GM18526 (cell line): ENCODE measurements around the gene DRC7.

ENCODE experiments used
- POLR2A ChIP-seq: IDR thresholded peaks from 3 replicates; pipeline ENCODE4 v1.6.1; 2011; ENCODE audit not compliant: insufficient read length; ENCODE audit errors: extremely low read depth

DRC7 gene

DNA sequence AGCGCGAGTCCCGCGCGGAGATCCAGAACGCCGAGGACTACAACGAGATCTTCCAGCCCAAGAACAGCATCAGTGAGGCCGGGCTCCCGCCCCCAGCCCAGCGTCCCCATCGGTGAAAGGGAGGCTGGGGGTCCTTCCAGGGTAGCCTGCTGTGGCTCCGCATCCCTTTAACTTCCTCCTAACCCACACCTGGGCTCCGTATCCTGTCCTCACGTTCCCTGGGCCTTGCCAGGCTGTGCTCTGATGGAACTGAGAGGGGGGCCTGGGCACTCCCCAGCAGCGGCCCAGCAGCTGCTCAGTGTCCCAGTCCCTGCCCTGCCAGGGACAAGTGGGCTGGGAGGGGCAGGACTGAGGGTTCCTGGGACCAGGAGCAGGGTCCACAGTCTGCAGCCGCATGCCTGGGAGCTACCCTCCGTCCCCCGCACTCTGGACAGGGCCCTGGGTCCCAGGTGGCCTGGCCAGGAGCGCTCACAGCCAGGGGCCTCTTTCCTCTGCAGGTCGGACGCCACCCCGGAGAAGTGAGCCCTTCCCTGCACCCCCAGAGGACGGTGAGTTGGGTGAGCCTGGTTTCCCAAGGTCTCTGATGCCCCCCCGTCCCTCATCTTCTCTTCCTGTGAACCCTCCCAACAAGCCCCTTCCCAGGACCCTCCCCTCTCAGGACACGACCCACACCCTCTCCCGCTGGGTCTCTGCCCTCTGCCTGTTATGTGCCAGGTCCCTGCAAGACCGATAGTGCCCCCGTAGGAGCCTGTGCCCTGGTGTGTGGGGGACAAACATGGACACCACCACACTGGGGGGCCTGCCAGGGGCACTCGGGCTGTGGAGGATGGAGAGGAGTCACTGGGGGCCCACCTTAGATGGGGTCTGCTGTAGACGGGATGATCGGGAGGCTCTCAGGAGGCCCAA, 59.1 kb downstream of the DRC7 start:
- no peak for TF ChIP-seq POLR2A

DNA sequence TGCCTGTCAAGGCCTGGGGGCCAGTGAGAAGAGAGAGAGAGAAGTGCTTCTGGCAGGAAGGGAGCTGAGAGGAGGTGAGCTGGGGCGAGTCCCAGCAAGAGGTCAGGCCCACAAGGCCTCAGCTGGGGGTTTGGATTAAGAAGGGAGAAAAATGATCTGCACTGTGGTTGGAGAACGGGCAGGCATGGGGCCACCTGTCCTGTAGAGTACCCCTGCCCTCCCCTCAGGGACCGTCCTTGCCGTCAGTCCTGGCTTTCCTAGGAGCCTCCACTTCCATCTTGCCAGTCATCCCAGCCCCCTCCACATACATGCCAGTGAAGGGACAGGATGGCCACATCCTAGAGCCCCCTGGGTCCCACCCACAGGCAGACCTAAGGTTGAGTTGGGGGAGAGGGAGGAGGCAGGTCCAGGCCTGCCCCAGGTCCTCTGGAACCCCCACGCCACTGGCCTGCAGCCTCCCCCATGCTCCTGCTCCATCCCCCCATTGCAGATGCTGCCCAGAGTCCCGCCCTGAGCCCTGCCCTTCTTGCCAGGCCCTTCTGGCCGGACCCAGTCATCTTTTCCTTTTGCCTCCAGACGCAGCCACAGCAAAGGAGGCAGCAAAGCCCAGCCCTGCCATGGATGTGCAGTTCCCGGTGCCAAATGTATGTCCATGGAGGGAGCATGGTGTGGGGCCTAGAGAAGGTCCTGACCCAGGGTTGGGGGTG, 59.9 kb downstream of the DRC7 start:
- no peak for TF ChIP-seq POLR2A

DNA sequence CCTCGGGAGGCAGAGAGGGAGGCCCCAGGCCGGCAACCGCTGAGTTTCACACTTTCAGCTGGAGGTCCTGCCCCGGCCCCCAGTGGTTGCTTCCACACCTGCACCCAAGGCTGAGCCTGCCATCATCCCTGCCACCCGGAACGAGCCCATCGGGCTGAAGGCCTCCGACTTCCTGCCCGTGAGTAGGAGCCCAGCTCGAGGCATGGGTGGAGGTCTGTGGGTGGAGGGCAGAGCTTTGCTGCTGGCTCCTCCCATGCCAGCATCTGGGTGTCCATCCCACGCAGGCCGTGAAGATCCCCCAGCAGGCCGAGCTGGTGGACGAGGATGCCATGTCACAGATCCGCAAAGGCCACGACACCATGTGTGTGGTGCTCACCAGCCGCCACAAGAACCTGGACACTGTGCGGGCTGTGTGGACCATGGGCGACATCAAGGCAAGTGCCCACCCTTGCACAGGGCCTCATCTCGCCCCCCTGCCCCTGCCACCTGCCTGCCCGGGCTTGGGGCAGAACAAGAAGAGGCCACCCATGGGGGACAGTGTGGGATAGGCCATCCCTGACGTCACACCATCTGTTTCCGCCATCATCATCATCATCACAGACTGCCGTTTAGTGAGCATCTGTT, 60.6 kb downstream of the DRC7 start:
- no peak for TF ChIP-seq POLR2A

DNA sequence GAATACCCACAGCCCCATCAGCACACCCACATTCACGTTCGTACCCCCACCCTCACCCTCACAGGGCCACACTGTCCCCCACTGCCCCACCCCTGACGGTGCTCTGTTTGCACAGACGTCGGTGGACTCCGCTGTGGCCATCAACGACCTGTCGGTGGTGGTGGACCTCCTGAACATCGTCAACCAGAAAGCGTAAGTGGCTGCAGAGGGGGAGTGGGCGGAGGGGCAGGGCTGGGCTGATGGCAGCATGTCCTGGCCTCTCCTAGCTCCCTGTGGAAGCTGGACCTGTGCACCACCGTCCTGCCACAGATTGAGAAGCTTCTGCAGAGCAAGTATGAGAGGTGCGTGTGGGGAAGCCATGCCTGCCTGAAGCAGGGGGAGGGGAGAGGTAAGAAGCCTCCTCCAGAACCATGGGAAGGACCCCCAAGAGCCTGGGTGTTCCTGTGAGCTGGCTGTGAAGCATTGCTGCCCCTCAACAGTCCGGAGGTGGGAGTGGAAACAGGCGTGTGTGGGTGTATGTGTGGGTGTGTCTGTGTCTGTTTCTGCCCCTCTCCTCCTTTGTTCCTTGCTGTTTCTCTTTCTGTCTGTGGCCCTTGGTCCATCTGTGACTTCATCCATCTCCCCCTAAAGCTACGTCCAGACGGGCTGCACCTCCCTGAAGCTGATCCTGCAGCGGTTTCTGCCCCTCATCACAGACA, 61.3 kb downstream of the DRC7 start:
- no peak for TF ChIP-seq POLR2A

DNA sequence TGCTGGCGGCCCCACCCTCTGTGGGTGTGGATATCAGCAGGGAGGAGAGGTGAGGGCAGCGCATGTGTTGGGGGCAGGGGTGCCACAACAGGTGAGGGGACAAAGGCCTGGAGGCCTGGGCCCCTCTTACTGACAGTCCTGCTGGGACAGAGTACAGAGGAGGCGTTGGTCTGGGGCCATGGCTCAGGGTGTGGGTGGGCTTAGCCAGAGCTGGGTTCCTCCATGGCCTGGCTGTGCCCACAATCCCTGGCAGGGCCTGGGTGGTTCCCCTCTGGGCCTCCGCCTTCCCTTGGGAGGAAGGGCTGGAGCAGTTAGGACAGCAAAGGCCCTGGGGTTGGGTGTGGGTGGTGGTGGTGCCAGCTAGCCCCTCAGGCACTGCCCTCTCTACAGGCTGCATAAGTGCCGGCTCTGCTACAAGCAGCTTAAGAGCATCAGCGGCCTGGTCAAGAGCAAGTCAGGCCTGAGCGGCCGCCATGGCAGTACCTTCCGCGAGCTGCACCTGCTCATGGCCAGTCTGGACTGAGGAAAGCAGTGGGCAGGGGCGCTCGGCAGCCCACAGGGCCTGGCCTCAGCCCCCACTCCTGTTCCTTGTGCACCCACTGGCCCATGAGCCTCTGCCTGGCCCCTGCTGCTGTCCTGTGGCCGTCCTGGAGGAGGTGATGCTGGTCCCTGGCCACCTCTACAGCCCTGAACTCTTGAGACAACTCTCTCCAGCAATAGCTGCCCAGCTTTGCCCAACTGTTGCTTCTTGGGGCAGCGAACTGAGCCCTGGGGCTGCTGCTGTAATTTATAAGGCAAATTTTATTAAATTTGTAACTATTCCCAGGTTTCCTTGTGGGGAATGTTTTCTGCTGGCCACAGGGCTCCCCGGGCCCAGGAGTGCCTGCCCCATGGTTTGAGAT, 62.1 kb downstream of the DRC7 start:
- TF ChIP-seq POLR2A = no peak

DNA sequence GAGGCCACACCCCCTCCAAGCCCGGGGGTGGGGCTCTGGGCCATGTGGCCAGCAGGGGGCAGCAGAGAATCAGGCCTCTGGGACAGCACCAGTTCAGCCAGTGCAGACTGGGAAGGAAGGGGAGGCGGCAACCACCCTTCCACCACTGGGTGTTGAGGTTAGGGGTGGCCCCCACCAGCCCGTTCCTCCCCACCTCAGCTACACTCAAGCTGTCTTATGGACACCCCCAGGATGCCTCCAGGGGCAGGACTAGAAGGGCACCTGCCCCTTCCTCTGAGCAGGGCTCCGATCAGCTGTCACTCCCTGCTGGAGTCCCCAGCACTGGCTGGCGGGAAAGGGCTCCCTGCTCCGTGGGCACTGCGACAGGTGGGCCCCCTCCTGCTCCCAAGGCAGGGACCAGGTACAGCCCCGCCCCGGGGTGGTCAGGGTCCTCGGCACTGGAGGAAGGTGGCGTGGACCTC, 62.8 kb downstream of the DRC7 start:
- TF ChIP-seq POLR2A = no peak

DNA sequence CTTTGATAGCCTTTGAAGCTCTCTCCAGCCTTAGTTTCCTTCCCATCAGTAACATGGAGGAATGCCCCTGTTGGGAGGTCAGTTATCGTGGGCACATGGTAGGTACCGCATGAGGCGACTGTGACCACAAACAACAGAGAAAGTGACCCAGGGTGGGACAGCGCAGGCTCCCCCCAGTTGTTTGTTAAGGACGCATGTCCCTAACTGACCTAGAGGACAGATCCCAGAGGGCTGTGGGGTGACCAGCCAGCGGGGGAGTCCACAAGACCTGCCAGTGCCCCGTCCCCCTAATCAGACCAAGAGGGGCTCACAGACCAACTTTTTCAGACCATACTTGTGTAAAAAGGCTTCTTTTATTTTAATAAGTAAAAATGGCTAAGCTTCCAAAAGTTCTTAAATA, 63.3 kb downstream of the DRC7 start:
- TF ChIP-seq POLR2A = no peak

DNA sequence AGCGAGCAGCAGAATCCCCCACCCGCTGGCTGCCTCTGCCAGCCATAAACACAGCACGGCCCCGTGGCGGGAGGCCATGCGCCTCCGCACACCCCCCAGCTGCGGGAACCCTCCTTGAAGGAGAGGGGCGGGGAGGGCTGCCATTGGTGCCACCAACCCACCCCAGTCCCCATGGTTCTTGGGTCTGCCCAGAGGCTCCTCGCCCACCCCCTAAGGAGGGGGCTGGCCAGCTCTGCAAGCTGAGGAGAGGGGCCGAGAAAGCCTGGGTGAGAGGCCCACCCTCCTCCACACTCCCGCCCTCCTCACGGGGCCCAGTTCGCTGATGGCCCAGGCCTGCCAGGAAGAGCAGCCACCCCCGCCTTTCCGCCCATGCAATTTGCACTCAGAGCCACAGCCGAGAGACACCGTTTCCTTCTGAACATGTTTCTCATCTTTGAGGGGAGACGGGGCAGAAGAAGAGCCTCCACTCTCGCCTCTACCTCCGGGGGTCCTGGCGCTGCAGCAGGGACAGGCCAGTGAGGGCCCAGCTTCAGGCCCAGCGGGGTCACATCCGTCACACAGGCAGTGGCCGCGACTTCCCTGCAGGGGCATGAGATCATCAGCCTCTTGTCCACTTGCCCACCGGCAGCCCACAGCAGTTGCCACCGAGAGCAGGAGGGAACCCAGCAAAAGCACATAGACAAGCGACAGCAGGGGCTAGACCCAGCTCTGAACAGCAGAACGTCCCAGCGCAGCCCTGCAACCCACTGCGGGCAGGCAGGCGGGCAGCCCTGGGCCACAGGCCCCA, 63.9 kb downstream of the DRC7 start:
- no peak for TF ChIP-seq POLR2A

DNA sequence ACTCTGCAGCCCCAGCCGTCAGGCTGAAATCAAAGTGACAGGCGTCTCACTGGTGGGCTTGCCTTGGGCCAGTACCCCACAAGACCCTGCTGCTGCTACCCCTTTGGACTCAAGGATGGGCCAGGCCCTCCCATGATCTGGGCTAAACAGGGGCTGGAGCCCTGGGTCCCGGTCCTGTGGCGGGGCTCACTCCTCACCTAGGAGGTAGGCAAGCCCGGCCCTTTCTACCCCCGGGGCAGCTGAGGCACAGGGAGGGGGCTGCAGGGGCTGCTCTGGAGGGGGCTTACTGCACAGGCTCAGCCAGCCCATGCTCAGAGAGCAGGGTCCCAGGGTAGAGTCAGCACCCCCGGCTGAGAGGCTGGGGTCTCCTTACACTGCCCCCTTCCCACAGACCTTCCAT, 64.5 kb downstream of the DRC7 start:
- no peak for TF ChIP-seq POLR2A

DNA sequence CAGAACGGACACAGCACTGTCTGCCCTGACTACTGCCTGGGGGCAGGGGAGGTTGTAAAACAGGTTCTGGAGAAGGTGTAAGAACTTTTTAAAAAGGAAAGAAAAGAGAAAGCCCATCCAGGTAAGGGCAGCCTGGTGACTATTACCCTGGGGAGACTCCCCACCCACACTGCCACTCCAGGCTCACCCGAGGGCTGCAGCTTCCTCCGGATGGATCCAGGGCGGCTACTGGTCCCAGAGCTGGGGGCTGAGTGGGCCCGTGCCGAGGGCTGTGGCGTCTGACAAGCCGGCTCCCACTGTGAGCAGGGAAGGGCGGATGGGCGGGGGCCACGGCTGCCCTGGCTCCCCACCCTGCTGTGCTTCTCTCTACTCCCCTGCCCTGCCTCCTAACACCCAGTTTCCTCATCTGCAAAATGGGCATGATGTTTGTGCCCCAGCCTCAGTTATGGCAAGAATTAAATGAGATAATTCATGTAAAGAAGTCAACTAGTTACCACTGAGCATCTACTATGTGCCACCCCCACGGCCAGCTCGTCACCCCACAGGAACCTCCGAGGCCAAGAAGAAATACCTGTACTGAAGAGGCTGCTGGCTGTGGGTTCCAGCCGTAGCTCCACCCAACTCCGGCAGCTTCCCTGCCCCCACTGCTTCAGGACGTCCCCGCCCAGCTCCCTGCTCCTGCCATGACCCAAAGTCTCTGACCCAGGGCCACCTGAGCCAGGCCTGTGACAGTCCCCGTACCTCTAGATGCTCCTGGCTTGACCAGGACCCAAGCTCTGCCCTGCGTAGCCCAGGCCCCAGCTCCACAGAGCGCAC, 65.1 kb downstream of the DRC7 start:
- TF ChIP-seq POLR2A = no peak

DNA sequence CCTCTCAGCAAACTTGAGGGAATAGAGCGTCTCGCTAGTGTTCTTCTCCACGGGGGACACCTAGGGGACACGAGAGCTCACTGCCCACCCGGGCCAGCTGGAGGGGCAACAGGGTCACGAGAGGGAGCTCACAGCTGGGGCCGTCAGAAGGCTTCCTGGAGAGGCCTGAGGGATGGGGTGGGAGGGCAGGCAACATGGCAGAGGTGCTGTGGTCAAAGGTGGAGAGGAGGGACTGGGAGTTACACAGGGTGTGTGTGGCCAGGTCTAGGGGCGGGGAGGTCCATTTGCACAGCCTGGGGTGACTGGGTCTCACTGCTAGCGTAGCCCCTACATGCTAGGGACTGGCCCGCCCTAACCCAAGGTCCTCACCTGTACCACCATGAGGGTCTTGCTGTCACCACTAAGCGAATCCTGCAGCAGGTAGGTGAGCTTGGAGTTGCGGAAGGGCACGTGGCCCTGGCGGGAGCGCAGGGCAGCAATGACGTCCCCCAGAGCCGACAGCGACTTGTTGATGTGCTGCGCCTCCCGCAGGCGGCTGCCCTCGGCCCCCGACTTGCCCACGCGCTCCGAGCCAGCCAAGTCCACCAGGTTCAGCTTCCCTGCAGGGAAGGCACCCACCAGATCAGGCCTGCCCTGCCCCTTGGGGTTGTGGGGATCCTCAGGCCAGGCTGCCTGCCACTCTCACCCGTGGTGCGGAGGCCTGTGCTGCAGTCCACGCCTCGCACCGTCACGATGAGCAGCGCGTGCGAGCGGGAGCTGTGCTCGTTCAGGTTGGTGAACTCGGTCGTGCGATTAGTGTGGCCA, 66.0 kb downstream of the DRC7 start:
- no peak for TF ChIP-seq POLR2A

DNA sequence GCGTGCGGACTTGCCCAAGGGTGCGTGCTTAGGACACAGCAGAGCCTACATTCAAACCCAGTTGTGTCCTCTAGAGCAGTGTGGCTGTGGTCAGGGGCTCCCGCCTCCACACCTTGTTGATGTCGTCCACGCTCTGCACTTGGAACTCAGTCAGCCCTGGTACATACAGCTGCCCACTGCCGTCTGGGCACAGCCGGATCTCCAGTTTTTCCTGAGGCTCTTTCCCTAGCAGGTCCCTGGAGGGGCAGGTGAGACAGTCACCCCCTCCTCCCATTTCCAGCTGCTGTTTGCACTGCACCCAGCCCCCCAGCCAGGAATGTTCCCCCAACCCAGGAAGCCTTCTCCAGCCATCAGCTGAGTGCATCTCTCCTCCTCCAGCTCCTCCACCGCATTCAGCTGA, 66.7 kb downstream of the DRC7 start:
- no peak for TF ChIP-seq POLR2A
